Fibroblast of pulmonary artery (primary cell): ENCODE results near the gene SEPSECS.
A peak's percentile ranks its signal among the peaks of the same experiment; 100 is the strongest.

Source experiments
- DNase-seq: peaks from one replicate; pipeline ENCODE4 v3.0.0-alpha.2; 2010; ENCODE audit warnings: low read depth
- H3K4me3 ChIP-seq: replicated peaks from 2 replicates; pipeline ENCODE4 v1.5.1; 2011; ENCODE audit warnings: low read depth, mild to moderate bottlenecking, control low read depth, low read length, moderate library complexity
- CTCF ChIP-seq: IDR thresholded peaks from 2 replicates; pipeline ENCODE4 v1.5.1; 2011; ENCODE audit warnings: mild to moderate bottlenecking, control low read depth, low read length, inconsistent platforms; ENCODE audit errors: missing control alignments

Gene SEPSECS

DNA sequence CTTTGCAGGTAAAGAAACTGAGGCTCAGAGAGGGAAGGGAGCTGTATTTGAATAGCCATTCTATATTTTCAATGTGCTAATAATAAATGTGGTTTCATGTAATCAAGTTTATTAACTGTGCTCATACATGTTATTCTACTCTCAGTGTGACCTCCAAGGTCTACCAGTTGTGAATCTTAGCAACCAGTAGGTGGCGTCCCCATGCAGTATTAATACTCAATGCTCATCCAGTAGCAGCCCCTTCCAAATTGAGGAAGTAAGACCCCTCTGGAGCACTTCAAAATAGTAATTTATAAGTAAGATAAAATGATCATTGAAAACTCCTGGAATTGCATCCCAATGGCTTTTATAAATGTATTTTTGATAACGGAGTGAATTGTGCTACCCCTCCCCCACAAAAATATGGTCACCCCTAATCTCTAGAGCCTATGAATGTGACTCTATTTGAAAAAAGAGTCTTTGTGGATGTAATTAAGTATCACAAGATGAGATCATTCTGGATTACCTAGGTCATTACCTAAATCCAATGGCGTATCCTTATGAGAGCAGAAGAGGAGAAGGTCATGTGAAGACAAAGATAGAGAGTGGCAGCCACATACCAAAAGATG, 20.4 kb upstream of the SEPSECS start:
- TF ChIP-seq CTCF, result peak; percentile 82
- no peak overlapping the region for H3K4me3 ChIP-seq
- peak; percentile 65 for DNase-seq

- H3K4me3 ChIP-seq, result no peak overlapping the region
- no peak for DNase-seq
- no peak for TF ChIP-seq CTCF
Measured at GRCh38 chr4:25178838-25179261, 18.6 kb upstream of the SEPSECS start.

DNA sequence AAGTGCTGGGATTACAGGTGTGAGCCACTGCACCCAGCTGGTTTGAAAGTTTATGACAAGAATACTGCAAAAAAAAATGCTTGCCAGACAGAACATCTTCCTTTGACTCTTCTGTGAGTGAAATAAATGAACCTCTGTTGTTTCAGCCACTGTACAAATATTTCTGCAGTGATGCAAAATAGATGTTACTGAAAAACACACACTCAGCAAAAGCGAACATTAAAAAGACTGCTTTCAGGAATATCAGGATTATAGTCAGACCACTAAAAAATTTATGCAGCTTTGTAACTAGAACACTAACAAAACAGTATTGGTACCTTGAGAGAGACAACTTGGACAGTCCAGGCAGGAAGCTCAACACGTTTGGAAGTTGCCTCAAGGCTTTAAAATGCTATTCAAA, 16.9 kb upstream of the SEPSECS start:
- no peak for DNase-seq
- no peak for TF ChIP-seq CTCF

GRCh38 chr4:25174674-25175073, 14.4 kb upstream of the SEPSECS start:
- DNase-seq, result peak; percentile 6
- H3K4me3 ChIP-seq, result no peak overlapping the region
- no peak for TF ChIP-seq CTCF

More for the DNA sequence above, 16.9 kb upstream of the SEPSECS start:
- H3K4me3 ChIP-seq, result no peak overlapping the region

- H3K4me3 ChIP-seq, result no peak overlapping the region
- peak; percentile 98 for DNase-seq
- TF ChIP-seq CTCF, result peak; percentile 9
Measured at GRCh38 chr4:25172961-25173915, 13.0 kb upstream of the SEPSECS start.

DNA sequence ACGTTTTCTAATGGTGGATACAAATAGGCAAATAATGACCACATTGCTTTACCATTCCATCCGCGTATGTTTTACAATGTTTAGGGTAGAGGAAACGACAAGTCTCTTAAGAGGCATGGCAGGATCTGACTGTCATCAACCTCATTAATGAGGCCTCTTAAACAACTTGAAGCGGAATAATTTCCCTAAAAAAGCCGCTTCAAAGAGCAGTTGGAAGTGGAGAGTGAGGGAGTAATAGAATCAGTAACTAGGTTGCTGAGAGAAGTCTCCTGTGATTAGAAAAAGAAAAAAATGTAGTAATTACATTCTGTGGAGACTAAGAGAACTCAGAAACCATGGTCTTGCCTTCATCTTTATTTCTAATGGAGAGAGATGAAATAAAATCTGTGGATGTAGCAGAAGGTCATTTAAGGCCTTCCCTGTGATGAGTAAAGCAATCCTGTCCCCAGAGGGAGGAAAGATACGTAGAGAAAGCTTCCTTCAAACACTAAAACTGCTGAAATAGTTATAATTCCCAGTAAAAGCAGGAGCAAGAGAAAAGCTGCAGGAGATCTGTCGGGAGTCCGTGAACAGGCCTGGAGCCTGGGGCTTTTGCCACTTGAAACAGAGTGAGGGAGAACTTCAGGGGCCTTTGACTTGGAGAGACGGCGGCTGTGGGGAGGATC, 11.1 kb upstream of the SEPSECS start:
- no peak for TF ChIP-seq CTCF
- H3K4me3 ChIP-seq, result no peak overlapping the region
- no peak for DNase-seq
